HUES48 (cell line): Measurements from ENCODE around the gene ATG7.

ENCODE experiments used
- H3K27ac ChIP-seq: one replicate; pipeline ENCODE4 v1.7.0; 2013; ENCODE audit warnings: low read depth, low read length, inconsistent platforms
- H3K27me3 ChIP-seq: 2 replicates; pipeline ENCODE4 v1.6.1; 2013; ENCODE audit warnings: mild to moderate bottlenecking, low read length; ENCODE audit not compliant: control insufficient read depth, insufficient read depth
- H3K36me3 ChIP-seq: 2 replicates; pipeline ENCODE4 v1.6.1; 2013; ENCODE audit warnings: low read length; ENCODE audit not compliant: control insufficient read depth, insufficient read depth
- H3K4me1 ChIP-seq: 2 replicates; pipeline ENCODE4 v1.6.1; 2013; ENCODE audit warnings: mild to moderate bottlenecking, low read length; ENCODE audit not compliant: control insufficient read depth, insufficient read depth
- H3K4me3 ChIP-seq: 2 replicates; pipeline ENCODE4 v1.5.1; 2013; ENCODE audit warnings: mild to moderate bottlenecking, low read depth, low read length
- H3K9ac ChIP-seq: 2 replicates; pipeline ENCODE4 v1.6.1; 2013; ENCODE audit warnings: mild to moderate bottlenecking, low read depth, low read length, moderate library complexity
- H3K9me3 ChIP-seq: 2 replicates; pipeline ENCODE4 v1.6.1; 2013; ENCODE audit warnings: low read length; ENCODE audit not compliant: control insufficient read depth, insufficient read depth

ATG7 gene

GRCh38 chr3:11564577-11565001 lies 292.4 kb downstream of the ATG7 start:
- no peak overlapping the region for H3K27ac ChIP-seq
- H3K27me3 ChIP-seq = no peaks in the 10 kb centered on the region
- no peaks in the 10 kb centered on the region for H3K4me1 ChIP-seq
- H3K9me3 ChIP-seq = no peaks in the 10 kb centered on the region
- no peak overlapping the region for H3K4me3 ChIP-seq
- H3K36me3 ChIP-seq = peaks cover 23% of the 10 kb centered on the region; the same call in 1 of the 2 replicates
- no peak overlapping the region for H3K9ac ChIP-seq

DNA sequence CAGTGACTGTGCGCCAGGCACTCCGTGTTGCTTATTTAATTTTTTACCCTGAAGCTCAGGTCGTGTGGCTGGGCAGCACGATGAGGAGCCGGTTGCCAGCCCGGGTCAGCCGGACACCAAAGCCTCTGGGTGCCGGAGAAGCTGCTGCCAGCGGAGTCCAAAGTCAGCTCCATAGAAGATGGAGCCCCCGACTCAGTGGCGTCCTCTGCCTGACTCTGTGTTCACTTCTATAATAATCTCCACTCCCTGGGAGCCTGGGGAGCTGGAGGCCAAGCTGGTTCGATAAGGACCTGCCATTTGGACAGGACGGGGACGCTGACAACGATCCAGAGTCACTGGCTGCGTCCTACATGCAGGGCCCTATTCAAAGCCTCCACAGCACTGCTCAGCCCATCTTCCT lies 292.9 kb downstream of the ATG7 start:
- H3K4me1 ChIP-seq = no peaks in the 10 kb centered on the region
- peaks cover 23% of the 10 kb centered on the region; the same call in 1 of the 2 replicates for H3K36me3 ChIP-seq
- H3K27me3 ChIP-seq = no peaks in the 10 kb centered on the region
- no peak overlapping the region for H3K9ac ChIP-seq
- no peak overlapping the region for H3K4me3 ChIP-seq
- no peaks in the 10 kb centered on the region for H3K9me3 ChIP-seq
- H3K27ac ChIP-seq = no peak overlapping the region

GRCh38 chr3:11565492-11565891 lies 293.3 kb downstream of the ATG7 start:
- Histone ChIP-seq H3K9ac (no peak overlapping the region), H3K9me3 (no peaks in the 10 kb centered on the region), H3K36me3 (peaks cover 23% of the 10 kb centered on the region; the same call in 1 of the 2 replicates), H3K27me3 (no peaks in the 10 kb centered on the region), H3K4me1 (no peaks in the 10 kb centered on the region), H3K4me3 (no peak overlapping the region), H3K27ac (no peak overlapping the region)

DNA sequence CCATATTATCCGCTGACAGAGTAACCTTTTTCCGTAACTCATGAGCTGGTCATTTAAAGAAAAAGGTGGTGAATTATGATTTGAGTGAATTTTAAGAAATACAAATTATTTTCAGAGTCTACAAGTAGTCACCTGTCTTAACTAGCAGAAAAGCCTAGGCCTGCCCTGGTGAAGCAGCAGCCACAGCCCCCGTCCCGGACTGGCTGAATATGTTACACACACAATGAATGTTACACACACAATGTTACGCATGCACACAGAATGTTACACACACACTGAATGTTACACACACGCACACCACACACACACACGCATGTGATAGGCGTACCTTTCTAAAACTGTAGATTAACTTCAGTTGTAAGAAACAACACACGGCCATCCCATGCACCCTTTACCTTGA lies 293.7 kb downstream of the ATG7 start:
- Histone ChIP-seq H3K36me3 (peaks cover 23% of the 10 kb centered on the region; the same call in 1 of the 2 replicates), H3K27ac (no peak overlapping the region), H3K4me1 (no peaks in the 10 kb centered on the region), H3K27me3 (no peaks in the 10 kb centered on the region), H3K9me3 (no peaks in the 10 kb centered on the region), H3K9ac (no peak overlapping the region), H3K4me3 (no peak overlapping the region)

GRCh38 chr3:11566478-11566877 lies 294.3 kb downstream of the ATG7 start:
- Histone ChIP-seq H3K4me3 (no peak overlapping the region), H3K9ac (no peak overlapping the region), H3K27ac (no peak overlapping the region), H3K27me3 (no peaks in the 10 kb centered on the region), H3K4me1 (no peaks in the 10 kb centered on the region), H3K36me3 (peaks cover 23% of the 10 kb centered on the region; the same call in 1 of the 2 replicates), H3K9me3 (no peaks in the 10 kb centered on the region)

DNA sequence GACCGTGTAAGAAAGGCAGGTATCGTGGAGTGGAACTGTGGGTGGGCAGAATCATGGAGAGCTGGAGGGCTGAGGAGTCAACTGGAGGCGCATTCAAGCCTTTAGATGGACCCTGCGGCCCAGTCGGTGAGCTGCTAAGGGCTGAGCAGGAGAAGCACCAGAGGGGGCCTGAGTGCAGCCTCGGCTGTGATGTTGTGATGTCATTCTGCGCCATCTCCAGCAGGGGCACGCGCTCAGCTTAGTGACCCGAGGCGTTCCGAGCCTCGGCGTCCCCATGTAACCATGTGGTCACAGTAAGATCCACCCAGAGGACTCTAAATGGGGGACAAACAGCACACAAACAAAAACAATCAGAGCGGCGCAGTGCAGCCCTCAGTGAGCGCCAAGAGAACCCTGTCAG lies 294.7 kb downstream of the ATG7 start:
- Histone ChIP-seq H3K36me3 (peaks cover 23% of the 10 kb centered on the region; the same call in 1 of the 2 replicates), H3K27me3 (no peaks in the 10 kb centered on the region), H3K9me3 (no peaks in the 10 kb centered on the region), H3K9ac (no peak overlapping the region), H3K27ac (no peak overlapping the region), H3K4me1 (no peaks in the 10 kb centered on the region), H3K4me3 (no peak overlapping the region)

DNA sequence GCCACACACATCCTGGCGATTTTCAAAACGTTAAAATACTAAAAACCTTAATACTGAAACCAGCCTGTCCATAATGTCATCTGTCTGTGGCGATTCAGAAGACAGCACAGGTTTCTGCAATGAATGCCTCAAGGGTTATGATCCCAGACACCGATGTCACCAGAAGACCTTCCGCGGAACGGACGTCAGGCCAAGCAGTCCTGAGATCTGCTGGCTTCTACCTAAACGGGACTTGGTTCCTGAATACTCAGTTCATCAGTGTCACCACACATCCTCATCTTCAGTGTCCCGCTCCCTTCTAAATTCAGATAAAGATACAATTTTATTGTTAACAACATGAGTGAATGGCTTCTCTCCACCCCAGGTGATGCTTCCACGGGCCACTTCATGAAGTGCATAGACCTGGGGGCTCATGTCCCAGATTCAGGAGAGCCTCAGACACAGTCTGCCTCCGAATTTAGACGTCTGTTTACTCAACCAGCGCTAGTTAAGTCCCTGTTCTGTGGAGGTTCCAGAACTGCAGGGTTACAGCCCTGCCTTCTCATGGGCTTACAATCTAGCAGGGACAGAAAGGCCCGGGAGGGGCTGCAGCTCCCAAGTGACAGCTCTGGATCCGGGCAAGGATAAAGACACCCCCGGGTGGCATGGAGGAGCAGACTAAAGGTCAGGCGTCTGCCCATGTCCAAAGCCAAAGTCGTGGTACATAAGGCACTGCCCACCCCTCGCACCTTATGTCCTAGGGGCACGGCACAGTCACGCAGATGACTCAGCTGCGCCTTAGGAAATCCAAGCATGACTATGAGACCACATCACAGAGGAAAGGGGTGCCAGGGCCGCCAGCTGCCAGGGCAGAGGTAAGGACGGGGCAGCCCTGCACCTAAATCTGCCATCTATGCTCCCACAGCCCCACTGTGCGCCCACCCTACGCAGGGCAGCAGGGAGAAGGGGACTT lies 295.6 kb downstream of the ATG7 start:
- no peak overlapping the region for H3K4me3 ChIP-seq
- no peaks in the 10 kb centered on the region for H3K9me3 ChIP-seq
- no peaks in the 10 kb centered on the region for H3K27me3 ChIP-seq
- H3K36me3 ChIP-seq = peaks cover 19% of the 10 kb centered on the region; the same call in 1 of the 2 replicates
- no peak overlapping the region for H3K27ac ChIP-seq
- no peaks in the 10 kb centered on the region for H3K4me1 ChIP-seq
- no peak overlapping the region for H3K9ac ChIP-seq

DNA sequence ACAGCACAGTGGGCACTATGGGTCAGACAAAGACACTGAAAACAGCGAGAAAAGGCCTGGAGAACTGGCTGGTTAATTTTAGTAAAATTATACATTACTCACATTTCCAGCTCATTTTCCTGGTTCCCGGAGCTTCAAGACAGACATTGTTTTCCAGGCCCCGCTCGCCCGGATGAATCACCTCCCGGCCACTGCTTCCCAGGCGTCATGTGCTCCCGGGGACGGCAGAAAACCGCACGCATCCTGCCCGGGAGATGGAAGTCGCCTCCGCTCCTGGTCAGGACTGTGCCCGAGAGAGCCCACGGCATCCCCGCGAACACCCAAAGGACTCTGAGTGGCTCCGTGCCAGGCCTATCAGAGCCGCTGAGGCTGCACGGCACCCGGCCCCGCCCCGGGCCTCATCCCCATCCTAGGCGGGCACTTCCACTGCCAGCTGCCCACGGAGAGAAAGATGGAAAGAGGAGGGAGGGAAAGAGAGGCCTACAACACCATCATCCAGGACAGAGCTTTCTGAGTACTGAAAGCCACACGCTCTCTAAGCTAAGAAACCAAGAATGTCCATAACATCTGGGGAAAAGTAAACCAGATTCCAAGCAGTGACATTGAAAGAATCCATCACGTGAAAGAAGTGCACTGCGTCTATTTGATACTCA lies 296.4 kb downstream of the ATG7 start:
- no peaks in the 10 kb centered on the region for H3K4me1 ChIP-seq
- H3K9me3 ChIP-seq = no peaks in the 10 kb centered on the region
- peaks cover 11% of the 10 kb centered on the region; the same call in 1 of the 2 replicates for H3K36me3 ChIP-seq
- no peaks in the 10 kb centered on the region for H3K27me3 ChIP-seq
- no peak overlapping the region for H3K27ac ChIP-seq
- no peak overlapping the region for H3K9ac ChIP-seq
- H3K4me3 ChIP-seq = no peak overlapping the region

DNA sequence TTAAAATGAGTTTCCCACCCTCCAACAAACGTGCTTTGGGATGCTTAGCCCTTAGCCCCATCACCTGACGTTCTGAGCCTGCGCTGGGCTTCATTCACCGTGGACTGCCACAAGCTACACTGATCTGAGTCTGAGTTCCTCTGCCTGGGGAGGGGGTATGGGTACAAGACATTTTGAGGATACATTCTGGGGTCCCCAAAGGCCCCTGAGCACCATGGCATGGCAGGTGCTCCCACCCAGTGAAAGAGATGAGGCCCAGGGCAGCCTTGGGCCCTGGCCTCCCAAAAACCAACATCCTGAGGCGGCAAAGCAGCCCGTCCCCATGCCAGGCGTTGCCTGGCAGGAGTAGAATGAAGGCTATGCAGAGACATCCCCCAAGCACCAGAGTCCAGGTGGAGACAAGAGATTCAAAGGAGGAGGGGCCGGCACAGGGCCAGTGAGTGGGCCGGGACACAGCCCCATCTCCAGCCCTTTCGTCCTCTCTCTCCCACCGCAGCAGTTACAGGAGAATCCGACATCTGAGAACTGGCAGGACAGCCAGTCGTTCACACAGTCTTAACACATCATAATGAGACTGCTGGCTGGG lies 297.1 kb downstream of the ATG7 start:
- no peak overlapping the region for H3K4me3 ChIP-seq
- no peak overlapping the region for H3K27ac ChIP-seq
- H3K27me3 ChIP-seq = no peaks in the 10 kb centered on the region
- no peaks in the 10 kb centered on the region for H3K9me3 ChIP-seq
- peaks cover 9% of the 10 kb centered on the region; the same call in 1 of the 2 replicates for H3K36me3 ChIP-seq
- no peaks in the 10 kb centered on the region for H3K4me1 ChIP-seq
- no peak overlapping the region for H3K9ac ChIP-seq

GRCh38 chr3:11570251-11570650 lies 298.1 kb downstream of the ATG7 start:
- no peak overlapping the region for H3K27ac ChIP-seq

More at GRCh38 chr3:11570251-11570650, 298.1 kb downstream of the ATG7 start:
- H3K4me1 ChIP-seq = no peaks in the 10 kb centered on the region
- no peak overlapping the region for H3K9ac ChIP-seq
- H3K4me3 ChIP-seq = no peak overlapping the region
- H3K9me3 ChIP-seq = no peaks in the 10 kb centered on the region
- H3K36me3 ChIP-seq = peaks cover 4% of the 10 kb centered on the region; the same call in 1 of the 2 replicates
- H3K27me3 ChIP-seq = no peaks in the 10 kb centered on the region
